ENCODE data around the gene RUNX1.
"Not testable (repeated sequence)": the region's sequence is repeated elsewhere in the genome, so short reads cannot be mapped to it uniquely, and the experiment has no call there.

RUNX1 gene

GRCh38 chr21:34806423-34806822 lies 242.7 kb downstream of the RUNX1 start:
- Mint-ChIP-seq H3K27ac (no peak overlapping the region), H3K27me3 (ENCODE audit: low read depth) (peaks cover 16% of the 10 kb centered on the region), H3K9me3 (peaks cover 33% of the 10 kb centered on the region), H3K4me3 (no peak overlapping the region), H3K4me1 (peaks cover 18% of the 10 kb centered on the region), H3K36me3 (ENCODE audit: low read depth) (peaks cover 19% of the 10 kb centered on the region)
- TF ChIP-seq CTCF (IDR thresholded peaks at IDR 0.05; ENCODE audit: unreplicated experiment in 3 of 3): no peak

GRCh38 chr21:34805157-34805556 lies 243.9 kb downstream of the RUNX1 start:
- Mint-ChIP-seq H3K36me3 (ENCODE audit: low read depth) (peaks cover 19% of the 10 kb centered on the region), H3K4me3 (no peak overlapping the region), H3K9me3 (peaks cover 33% of the 10 kb centered on the region), H3K27me3 (ENCODE audit: low read depth) (peaks cover 7% of the 10 kb centered on the region), H3K4me1 (peaks cover 26% of the 10 kb centered on the region), H3K27ac (no peak overlapping the region)
- no peak for TF ChIP-seq CTCF (IDR thresholded peaks at IDR 0.05; ENCODE audit: unreplicated experiment in 3 of 3)

GRCh38 chr21:34804584-34804983 lies 244.5 kb downstream of the RUNX1 start:
- Mint-ChIP-seq H3K36me3 (ENCODE audit: low read depth) (peaks cover 19% of the 10 kb centered on the region), H3K9me3 (peaks cover 33% of the 10 kb centered on the region), H3K4me1 (peaks cover 32% of the 10 kb centered on the region)
- not testable (repeated sequence) for H3K27ac Mint-ChIP-seq; H3K4me3 Mint-ChIP-seq; H3K27me3 Mint-ChIP-seq (ENCODE audit: low read depth)

GRCh38 chr21:34803782-34804370 lies 245.2 kb downstream of the RUNX1 start:
- H3K4me3 Mint-ChIP-seq: no peak overlapping the region
- TF ChIP-seq CTCF (IDR thresholded peaks at IDR 0.05; ENCODE audit: unreplicated experiment in 3 of 3): no peak
- H3K27ac Mint-ChIP-seq: no peak overlapping the region
- H3K9me3 Mint-ChIP-seq: peaks cover 29% of the 10 kb centered on the region
- peaks cover 19% of the 10 kb centered on the region for H3K36me3 Mint-ChIP-seq (ENCODE audit: low read depth)
- peaks cover 39% of the 10 kb centered on the region for H3K4me1 Mint-ChIP-seq
- peaks cover 5% of the 10 kb centered on the region for H3K27me3 Mint-ChIP-seq (ENCODE audit: low read depth)

- no peak overlapping the region for H3K27ac Mint-ChIP-seq
- no peak for TF ChIP-seq CTCF (IDR thresholded peaks at IDR 0.05; ENCODE audit: unreplicated experiment in 3 of 3)
- peaks cover 8% of the 10 kb centered on the region for H3K27me3 Mint-ChIP-seq (ENCODE audit: low read depth)
- no peak overlapping the region for H3K4me3 Mint-ChIP-seq
- peaks cover 47% of the 10 kb centered on the region for H3K4me1 Mint-ChIP-seq
- H3K9me3 Mint-ChIP-seq: peaks cover 29% of the 10 kb centered on the region
- peaks cover 19% of the 10 kb centered on the region for H3K36me3 Mint-ChIP-seq (ENCODE audit: low read depth)
Measured at GRCh38 chr21:34802180-34802899, 246.8 kb downstream of the RUNX1 start.

- H3K27me3 Mint-ChIP-seq (ENCODE audit: low read depth): peaks cover 8% of the 10 kb centered on the region
- H3K4me1 Mint-ChIP-seq: peaks cover 54% of the 10 kb centered on the region
- H3K9me3 Mint-ChIP-seq: peaks cover 26% of the 10 kb centered on the region
- H3K27ac Mint-ChIP-seq: peak overlapping the region in 1 of 3 experiments; percentile 88
- H3K36me3 Mint-ChIP-seq (ENCODE audit: low read depth): peaks cover 16% of the 10 kb centered on the region
- H3K4me3 Mint-ChIP-seq: no peak overlapping the region
- peak in 2 of 3 experiments; percentile 20 to 28 for TF ChIP-seq CTCF (IDR thresholded peaks at IDR 0.05; ENCODE audit: unreplicated experiment in 3 of 3)
Measured at GRCh38 chr21:34801519-34802132, 247.5 kb downstream of the RUNX1 start.
